Stimulated activated CD8-positive, alpha-beta memory T cell treated with anti-CD3 and anti-CD28 coated beads, Interleukin-12 subunit alpha, Interleukin-12 subunit beta, amount 100 ng/mL, for 1 hour (primary cell): ENCODE results near the gene RPS15.
"Not testable (repeated sequence)": the region's sequence is repeated elsewhere in the genome, so short reads cannot be mapped to it uniquely, and the experiment has no call there.

Experiments
- DNase-seq: peaks from one replicate; pipeline ENCODE4 v3.0.0-alpha.2; 2020; ENCODE audit warnings: low read depth

Gene RPS15

DNA sequence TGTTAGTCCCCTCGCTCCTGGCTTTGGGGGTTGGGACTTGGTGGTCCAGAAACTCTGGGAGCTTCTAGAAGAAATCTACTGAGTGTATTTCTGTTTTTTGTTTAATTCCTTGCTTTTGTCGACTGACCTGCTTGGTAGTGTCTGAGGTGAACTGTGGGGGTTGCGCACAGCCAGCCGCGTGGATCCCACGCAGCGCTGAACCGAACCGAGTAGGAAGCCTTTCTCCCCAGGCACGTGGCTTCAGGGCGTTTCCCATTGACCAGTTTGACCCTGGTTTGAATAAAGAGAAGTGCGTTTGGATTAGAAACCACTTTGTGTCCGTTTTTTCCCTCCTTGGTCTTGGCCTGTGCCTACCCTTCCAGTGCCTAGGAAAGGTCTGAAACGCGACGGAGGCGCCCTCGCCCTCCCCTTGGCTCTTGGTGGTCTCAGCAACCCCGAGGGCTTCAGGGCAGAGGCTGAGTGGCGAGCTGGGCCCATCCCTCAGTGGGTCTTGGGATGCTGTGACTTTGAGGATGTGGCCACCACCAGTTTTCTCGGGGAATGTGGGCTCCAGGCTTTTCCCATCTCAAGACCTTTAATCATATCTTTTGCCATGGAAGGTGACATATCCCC, 2.7 kb upstream of the RPS15 start:
- no peak for DNase-seq

DNA sequence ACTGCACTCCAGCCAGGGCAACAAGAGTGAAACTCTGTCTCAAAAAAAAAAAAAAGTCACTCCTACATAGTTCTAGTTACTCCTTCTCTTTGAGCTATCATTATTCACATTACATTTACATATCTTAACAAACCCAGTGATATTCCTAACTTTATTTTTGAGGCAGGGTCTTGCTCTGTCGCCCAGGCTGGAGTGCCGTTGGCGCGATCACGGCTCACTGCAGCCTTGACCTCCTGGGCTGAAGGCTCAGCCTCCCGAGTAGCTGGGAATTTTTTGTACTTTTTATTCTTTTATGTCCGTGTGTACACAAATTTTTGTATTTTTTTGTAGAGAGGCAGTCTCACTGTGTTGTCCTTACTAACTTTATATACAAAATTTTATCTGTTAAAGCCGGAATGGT, 587 bp upstream of the RPS15 start:
- no peak for DNase-seq

DNA sequence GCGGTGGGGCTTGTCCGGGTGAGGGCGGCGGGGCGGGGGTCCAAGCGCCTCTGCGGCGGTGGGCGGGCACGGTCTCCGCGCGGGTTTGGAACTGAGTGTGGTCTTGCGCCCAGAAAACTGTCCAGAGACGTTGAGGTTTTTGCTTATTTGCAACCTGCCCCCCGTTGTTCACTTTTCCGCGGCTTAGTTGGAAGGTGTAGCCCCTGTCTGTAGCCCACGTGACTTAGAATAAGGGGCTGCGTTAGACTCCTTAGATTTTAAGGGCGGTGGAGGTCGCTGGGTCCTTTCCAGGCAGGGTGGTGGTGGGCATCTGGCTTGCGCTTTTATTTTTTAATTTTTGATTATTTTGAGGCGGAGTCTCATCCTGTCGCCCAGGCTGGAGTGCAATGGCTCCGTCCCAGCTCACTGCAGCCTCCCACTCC, 748 bp downstream of the RPS15 start:
- DNase-seq = no peak

DNA sequence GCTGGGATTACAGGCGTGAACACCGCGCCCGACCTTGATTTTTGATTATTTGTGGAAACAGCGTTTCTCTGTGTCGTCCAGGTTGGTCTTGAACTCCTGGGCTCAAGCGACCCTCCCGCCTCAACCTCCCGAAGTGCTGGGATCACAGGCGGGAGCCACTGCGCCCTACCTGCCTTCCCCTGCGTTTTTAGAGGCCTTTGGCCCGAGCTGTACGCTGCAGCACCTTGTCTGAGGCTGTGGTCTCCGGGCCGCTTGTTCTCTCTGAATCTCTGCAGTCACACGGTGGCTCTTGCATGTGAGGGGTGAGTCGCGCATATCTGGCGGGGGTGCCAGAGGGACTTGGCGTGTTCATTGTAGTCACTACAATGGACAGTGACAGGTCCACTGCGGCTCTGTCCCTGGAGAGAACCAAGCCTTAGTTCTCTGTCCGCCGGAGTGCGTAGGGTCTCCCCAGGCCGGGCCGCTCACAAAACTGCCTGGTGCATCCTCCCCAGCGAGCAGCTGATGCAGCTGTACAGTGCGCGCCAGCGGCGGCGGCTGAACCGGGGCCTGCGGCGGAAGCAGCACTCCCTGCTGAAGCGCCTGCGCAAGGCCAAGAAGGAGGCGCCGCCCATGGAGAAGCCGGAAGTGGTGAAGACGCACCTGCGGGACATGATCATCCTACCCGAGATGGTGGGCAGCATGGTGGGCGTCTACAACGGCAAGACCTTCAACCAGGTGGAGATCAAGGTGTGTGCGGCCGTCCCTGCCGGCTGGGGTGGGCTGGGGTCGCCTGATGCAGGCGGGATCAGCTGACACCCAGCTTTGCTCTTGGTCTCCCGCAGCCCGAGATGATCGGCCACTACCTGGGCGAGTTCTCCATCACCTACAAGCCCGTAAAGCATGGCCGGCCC, 1.6 kb downstream of the RPS15 start:
- DNase-seq = not testable (repeated sequence)

DNA sequence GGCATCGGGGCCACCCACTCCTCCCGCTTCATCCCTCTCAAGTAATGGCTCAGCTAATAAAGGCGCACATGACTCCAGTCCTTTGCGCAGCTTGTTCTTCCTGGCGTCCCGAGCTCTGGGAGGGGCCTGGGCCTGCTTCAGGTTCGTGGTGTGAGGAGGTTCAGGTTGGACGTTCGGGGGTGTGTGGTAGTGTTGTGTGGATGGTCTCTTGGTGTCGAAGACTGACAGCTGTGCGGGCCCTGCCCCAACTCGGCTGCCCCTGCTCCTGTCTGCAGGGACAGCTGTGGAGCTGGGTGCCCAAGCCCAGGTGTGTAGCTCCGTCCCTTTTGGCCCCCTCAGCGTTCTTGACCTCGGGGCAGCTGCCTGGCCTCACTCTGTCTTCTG, 2.2 kb downstream of the RPS15 start:
- DNase-seq = no peak

DNA sequence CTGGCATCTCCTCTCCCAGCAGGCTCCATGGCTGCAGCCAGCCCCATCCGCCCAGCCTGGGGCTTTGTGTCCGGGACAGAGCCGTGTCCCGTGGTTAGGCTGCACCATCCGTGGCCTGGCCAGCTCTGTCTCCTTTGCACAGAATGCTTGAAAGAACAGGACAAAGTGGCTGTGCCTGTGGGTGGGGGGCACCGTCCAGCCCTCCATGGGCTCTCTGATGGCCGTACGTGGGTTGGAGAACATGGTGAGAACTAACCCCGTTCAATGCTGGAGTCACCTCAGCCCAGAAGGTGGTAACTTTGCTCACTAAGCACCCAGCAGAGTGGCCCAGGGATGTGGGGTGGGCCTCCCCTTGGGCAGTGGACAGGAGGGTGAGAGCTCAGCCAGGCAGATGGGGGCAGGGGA, 2.8 kb downstream of the RPS15 start:
- DNase-seq = no peak

DNA sequence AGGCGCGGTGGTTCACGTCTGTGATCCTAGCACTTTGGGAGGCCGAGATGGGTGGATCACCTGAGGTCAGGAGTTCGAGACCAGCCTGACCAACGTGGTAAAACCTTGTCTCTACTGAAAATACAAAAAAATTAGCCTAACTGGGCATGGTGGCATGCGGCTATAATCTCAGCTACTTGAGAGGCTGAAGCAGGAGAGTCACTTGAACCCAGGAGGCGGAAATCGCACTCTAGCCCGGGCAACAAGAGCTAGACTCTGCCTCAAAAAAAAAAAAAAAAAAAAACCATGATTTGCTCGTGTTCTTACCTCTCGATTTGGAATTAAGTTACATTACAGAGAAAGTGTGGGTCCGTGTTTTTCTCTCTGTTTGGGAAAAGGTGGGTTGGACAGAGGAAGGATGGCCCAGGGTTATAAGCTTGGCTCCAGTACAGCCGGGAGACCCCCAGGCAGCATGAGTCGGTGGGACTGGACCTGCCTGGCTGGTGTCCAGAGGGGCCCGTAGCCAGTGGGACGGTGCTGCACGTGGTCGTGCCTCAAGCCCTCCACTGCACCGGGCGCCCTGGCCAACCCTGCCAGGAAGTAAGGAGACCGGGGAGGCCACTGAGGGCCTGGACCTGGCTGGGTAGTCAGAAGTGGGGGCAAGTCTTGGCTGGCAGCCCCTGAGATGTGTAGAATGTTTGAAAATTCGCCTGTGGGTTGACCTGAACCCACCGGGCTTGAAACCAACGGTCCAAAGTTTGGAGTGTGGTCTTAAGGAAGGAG, 3.7 kb downstream of the RPS15 start:
- DNase-seq = no peak

DNA sequence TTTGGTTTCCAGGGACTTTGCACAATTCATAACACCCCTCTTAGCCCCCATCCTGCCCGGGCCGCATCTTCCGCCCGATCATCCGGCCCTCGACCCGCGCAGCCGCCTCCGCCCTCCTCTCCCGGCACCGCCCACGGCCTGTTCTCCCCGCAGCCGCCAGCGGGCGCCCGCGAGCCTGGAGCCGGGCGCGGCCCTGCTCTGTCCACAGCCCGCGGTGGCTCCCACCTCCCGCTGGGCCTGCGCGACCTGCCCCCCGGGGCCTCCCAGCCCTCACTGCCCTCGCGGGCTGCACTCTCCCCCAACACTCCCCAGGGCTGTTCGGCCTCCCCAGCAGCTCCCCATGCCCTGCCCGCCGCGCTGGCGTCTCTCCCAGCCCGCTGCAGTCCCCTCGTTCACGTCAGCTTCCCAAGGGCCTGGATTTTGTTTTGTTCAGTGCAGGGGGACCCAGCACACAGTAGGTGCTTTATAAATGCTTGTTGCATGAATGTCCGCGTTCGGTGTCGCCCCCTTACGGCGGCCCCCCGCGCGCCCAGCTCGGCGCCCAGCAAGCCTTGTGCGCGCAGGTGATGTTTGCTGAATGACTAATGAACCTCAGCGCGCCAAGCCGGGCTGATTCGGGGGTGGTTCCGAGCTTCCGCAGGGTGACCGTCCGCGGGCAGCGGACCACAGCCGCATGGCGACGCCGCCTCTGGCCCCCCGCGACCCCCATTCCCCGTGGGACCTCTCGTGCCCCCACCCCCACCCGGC, 7.2 kb downstream of the RPS15 start:
- peak; percentile 53 for DNase-seq

DNA sequence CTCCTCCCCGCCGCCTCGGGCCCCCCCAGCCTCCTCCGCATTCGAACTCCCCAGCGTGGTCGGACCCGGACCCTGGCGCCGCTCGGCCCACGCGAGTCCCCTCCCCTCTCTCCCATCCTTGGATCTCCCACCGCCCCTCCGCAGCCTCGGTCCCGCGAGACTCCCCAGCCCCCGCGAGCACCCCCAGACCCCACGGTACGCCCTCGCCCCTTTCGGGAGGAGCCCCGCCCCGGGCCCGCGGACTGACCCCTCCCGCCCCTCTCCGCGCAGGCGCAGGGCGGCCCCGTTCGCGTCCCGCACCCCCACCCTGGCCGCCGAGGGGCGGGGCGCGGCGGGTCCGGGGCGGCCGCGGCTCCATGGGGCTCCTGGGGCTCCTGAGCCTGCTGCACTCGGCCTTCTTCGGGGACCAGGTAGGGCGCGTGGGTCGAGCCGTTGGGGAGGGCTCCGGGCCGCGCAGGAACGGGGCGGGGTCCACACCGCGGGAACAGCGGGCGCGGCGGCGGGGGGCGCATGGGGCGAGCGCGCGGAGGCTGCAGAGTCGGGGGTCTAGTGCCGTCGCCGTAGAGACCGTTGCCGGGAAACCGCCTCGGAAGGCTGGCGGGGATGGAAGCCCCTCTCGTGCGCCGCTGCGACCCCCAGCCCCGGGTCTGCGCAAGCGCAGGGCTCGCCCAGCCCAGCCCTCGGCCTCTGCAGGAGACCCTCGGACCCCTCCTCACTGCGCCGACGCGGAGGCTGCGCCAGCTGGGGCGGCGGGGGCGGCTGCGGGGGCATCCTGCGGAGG, 7.9 kb downstream of the RPS15 start:
- no peak for DNase-seq

DNA sequence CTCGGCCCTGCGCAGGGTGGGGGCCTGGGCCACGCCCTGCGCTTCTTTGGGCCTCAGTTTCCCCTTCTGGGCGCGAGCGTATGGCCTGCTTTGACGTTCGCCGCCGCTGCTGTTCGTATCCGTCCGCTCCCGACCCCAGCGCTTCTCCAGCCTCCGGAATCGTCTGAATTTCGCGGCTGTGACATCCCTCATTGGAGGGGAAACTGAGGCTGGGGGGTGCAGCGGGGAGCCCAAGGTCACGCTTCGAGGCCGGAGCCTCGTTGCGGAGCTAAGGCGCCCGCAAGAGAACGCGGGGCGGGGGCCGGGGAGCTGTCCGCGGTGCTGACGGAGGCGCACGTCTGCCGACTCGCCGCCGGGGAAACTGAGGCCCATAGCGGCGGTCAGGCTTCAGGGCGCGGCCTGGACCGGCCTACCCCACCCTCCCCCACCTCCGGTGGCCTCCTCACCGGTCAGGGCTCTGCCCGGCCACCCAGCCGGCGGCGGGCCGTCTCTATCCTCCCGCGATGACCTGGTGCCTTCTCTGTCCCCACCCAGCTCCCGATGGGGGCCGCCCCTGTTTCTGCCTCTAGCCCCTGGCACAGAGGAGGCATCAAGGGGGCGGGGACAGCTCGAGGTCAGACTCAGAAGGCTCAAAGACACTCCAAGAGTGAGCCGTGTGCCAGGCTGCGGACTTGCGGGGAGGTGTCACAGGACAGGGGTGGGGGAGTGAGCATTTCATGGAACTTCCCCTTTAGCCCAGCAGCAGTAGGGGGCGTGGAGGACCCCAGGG, 8.7 kb downstream of the RPS15 start:
- DNase-seq = no peak

DNA sequence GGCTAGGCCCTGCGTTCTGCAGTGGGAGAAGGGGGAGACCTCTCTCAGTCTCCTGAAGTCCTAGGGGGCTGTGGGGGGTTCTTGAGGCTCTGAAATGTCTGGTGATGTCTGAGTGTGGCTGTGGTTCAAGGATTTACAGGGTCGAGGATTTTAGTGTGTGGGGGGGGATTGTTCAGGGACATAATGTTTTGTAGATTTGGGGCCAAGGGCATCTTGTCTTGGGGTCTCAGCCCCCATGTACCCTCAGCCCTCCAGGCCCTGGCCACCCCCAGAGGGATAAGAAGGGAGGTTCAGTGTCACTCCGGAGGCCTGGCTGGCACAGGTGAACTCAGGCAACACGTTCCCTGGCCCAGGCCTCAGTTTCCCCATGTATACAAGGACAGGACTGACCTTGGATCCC, 9.3 kb downstream of the RPS15 start:
- no peak for DNase-seq

DNA sequence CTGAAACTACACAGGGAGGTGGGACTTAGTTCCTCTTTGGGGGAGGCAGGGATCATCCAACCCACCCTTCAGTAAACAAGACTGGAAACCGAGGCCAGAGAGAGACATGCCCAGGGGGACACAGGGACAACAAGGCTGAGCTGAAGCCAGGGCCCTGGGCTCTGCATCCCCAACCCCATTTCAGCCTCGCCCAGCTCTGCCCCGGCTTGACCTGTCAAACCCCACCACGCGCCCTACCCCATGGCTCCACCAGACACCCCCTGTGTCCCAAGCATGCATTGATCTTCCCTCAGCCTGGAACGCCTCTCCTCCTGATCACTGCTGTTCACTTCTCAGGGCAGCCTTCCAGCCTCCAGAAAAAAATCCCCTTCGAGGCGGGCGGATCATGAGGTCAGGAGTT, 9.7 kb downstream of the RPS15 start:
- no peak for DNase-seq

DNA sequence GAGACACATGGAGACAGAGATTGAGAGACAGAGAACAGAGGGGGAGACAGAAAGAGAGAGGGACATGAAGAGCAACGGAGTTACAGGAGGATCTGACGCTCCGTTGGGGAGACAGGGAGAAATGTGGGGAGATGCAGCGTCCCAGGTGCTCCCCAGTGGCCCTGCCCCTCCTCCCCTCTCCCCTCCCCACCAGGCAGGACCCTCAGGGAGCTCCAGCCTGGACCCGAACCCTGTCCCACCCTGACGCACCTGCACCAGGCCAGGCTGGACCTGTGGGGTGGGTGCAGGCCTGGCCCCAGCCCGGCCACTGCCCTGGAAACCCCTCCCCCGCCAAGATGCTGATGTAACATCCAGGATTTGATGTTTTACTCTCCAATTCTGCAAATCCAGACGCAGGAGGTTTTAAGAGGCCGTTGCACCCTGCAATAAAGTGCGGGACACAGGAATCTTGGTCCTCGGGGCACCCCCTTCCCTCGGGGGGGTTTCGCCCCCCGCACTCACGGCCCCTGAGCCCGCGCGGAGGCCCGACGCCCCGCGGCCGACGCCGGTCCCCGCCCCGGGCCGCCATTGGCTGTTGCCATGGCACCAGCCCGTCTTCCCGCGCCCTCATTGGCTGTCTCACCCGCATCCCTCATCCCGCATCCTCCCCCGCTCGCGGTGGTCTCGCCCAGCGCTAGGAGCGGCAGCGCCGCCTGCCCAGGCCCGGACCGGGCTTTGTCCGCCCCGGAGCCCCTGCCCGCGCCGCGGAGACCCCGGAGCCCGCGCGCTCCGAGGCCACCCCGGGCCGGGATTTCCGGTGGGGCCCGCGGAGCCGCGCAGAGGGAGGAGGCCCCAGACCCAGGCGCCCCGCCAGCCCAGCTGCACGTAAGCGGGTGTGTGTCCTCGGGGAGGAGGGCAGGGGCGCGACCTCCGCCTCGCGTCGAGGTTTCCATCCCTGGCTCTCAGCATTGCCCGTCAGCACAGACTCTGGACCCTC, 11.6 kb downstream of the RPS15 start, which contains the start of gene APC2:
Gene APC2, plus strand, starts transcription at position 655 of the 976 bp plus-strand sequence. CDS start 2,881 bp downstream, outside the sequence.
- DNase-seq = no peak

DNA sequence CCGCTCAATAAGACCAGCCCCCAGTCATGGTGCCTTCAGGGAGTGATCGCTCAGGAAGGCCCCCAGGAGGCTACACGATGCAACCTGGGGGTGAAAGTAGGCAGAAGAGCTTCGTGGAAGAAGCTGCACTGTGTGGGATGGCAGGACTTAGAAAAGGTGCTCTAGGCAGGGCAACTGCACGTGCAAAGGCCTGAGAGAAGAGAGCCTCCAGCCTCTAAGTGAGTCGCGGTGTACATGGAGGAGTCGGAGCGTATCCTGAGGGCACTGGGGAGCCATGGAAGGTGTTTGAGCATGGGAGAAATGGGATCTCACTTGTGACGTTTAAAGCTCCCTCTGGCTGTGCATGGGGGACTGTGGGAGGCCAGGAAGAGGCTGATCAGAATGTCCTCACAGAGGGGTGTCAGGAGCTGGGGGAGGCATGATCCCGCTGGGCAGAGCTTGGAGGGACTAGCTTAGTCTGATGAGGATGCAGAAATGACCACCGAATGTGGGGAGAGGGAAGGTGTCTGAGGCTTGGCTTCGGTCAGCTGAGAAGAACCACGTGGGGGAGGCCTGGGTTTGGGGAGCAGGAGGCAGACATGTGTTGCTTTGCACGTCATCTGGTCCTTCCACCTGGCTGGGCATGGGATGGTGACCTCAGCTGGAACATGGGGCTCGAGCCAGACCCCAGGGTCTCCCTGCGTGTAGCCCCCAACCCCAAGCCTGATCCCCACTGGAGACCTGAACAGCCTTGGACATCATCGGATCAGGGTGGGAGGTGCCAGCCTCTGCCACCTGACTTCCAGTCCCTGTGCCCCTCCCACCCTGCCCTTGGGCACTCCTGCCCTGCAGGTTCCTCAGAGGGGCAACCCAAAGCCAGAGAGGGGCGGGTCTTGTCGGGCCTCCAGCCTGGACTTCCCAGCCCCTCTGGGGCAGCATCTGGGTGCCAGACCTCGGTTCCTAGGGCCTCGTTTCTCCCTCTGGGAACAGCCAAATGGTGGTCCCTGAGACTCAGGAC, 12.8 kb downstream of the RPS15 start:
- no peak for DNase-seq

DNA sequence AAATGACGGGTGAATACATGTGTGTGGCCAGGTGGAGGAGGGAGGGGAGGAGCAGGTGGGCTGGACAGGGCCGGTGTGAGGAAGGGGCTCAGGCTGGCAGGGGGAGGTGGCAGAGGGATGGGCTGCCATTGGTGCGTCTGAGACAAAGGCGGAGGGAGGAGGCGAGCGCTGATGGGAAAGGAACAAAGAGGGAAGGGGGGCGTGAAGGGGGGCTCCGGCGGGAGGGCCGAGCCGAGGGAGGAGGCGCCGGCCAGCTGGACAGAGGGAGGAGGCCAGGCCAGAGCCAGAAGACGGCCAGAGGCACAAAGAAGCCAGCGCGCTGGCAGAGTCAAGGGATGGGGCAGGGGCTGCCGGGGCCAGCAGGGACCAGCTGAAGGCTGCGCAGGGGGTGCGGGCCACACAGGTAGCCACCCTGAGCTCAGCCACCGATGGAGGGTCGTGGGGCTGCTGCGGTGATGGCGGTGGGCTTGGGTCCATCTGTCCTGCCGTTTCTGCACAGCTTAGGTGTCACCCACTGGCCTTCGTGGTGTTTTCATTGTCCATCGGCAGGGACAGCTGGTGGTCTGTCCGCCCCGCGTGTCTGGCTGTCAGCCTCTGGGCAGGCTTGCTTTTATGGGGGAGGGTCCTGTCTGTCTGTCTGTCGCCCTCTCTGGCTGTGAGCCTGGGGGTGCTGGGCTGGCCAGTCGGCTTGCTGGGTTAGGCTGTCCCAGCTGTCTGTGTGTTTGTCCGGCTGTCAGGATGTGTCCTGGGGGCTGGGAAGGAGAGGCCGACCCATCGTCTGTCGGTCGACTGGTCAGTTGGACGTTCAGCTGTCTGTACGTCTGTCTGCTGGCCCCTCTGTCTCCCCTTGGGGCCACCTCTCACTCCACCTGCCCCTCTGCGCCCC, 14.0 kb downstream of the RPS15 start:
- no peak for DNase-seq

DNA sequence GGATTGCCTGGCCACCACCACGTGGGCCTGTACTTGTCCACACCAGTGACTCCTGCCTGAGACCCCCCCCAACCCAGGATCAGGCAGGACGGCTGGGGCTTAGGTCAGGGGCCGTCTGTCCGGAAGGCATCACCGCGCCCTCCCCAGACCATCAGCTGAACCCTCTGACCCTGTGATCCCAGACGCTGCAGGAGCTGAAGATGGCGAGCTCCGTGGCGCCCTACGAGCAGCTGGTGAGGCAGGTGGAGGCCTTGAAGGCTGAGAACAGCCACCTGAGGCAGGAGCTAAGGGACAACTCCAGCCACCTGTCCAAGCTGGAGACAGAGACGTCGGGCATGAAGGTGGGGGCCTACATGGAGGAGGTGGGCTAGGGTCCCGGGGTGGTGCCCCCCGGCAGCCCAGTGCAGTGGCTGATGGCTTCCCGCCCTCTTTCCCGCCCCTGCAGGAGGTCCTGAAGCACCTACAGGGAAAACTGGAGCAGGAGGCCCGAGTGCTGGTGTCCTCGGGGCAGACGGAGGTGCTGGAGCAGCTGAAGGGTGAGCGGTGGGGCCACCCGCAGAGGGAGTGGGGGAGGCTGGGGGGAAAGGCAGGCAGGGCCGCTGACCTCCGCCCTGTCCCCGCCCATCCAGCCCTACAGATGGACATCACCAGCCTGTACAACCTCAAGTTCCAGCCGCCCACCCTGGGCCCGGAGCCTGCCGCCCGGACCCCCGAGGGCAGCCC, 14.8 kb downstream of the RPS15 start:
- DNase-seq = no peak
